ACC112 (cell line): Measurements from ENCODE around the gene MRPL34.

ENCODE experiments used
- H2AFZ ChIP-seq: fragments of 200-600 bp; sonication (generic); one replicate; pipeline ENCODE4 v1.6.0; 2017; ENCODE audit warnings: antibody characterized with exemption, low read length; ENCODE audit not compliant: unreplicated experiment
- H3K27ac ChIP-seq: fragments of 200-600 bp; sonication (generic); 2 replicates; pipeline ENCODE4 v1.5.1; 2014; ENCODE audit warnings: low read depth, mild to moderate bottlenecking, antibody characterized with exemption, low read length, moderate library complexity
- H3K27me3 ChIP-seq: fragments of 200-600 bp; sonication (generic); 2 replicates; pipeline ENCODE4 v1.6.1; 2014; ENCODE audit warnings: mild to moderate bottlenecking, antibody characterized with exemption, low read length, moderate library complexity, mixed read lengths; ENCODE audit not compliant: insufficient read depth
- H3K36me3 ChIP-seq: fragments of 200-600 bp; sonication (generic); 2 replicates; pipeline ENCODE4 v1.6.1; 2016; ENCODE audit warnings: mild to moderate bottlenecking, antibody characterized with exemption, low read length, moderate library complexity, mixed read lengths; ENCODE audit not compliant: insufficient read depth
- H3K4me1 ChIP-seq: fragments of 200-600 bp; sonication (generic); one replicate; pipeline ENCODE4 v1.6.1; 2016; ENCODE audit warnings: low read length, mixed read lengths; ENCODE audit not compliant: insufficient read depth, unreplicated experiment, control insufficient read depth
- H3K4me3 ChIP-seq: fragments of 200-600 bp; sonication (generic); 2 replicates; pipeline ENCODE4 v1.5.1; 2014; ENCODE audit warnings: mild to moderate bottlenecking, low read depth, low read length
- H3K79me2 ChIP-seq: fragments of 200-600 bp; sonication (generic); one replicate; pipeline ENCODE4 v1.6.0; 2016; ENCODE audit warnings: low read length; ENCODE audit not compliant: control insufficient read depth, unreplicated experiment, insufficient read depth

The MRPL34 gene

DNA sequence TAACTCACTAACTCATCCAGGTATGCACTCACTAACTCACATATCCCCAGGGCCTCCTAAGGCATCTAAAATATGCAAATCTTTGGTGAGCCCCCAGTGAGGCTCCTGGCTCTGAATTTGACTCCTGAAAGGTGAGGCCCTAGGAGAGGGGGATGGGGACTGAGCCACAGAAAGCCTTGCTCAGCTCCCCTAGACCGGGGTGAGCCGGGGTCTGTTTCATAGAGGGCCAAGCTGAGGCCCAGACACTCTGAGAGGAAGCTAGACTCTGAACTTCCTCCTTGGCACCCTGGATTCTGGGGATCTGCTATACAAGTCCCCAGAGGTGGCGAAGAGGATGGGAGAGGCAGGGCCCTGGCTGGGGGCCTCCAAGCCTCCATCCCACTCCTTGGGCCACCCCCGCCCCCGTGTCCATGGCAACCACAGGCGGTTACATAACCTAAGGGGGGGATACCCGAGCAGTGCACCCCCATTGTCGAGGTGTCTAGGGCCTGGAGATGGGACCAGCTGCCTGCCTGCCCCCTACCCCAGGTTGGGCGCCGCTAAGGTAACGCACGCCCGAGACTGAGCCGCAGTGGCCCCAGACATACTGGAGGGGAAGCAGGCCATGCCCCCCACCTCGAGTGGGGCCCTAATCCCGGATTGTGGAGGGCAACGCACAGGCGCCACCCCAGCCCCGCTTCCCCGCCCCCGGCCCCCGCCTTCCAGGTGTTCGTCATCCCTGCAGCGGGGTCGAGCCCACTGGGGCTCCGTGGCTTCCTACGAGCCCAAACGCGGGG lies 3.1 kb upstream of the MRPL34 start:
- Histone ChIP-seq H3K27ac (no peak overlapping the region), H3K4me3 (peak overlapping the region; percentile 89), H3K4me1 (peaks cover 20% of the 10 kb centered on the region), H3K27me3 (no peaks in the 10 kb centered on the region), H3K36me3 (no peaks in the 10 kb centered on the region), H3K79me2 (peaks cover under 1% of the 10 kb centered on the region), H2AFZ (no peak overlapping the region)

DNA sequence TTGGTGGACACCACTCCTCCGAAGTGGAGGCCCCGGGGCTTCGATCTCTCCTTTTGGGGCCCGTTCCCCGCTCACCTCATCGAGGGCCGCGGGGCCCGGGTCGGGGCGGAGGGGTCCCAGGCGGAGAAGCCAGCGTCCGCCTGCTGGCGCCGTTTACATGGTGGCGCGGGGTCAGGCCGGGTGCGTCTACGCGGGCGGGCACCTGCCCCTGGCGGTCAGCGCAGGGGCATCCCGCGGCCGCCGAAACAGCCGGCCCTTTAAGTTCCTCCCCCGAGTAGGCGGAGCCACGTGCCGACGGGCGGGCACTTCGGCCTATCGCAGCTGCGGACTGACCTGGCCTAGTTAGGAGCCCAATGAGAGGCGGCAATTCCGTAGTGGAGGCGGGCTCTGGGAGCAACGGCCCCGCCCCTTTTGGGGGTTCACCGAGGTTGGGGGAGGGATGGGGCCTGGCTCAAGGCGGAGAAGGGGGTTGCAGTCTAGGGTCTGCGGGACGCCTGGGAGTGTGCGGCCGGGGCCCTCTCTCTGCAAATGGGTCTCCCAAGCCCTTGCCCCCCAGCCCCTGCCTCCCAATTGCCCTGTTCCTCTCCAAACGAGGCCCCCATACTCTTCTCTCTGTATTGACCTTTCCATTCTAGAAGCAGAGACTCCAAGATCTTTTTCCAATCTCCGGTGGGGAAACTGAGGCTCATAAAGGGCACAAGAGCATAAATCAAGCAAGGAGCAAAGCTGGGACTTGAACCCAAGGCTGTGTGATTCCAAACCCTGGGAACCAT lies 2.3 kb upstream of the MRPL34 start, which contains the start of gene ABHD8:
ABHD8 (minus strand) TSS at position 259 of the 773 bp plus-strand sequence. CDS start 1,809 bp downstream, outside the sequence.
- no peak within 1 kb of the TSS for H3K27ac ChIP-seq
- peak within 1 kb of the TSS; percentile 89 for H3K4me3 ChIP-seq
- no peaks in the 10 kb centered on the region for H3K27me3 ChIP-seq
- H3K79me2 ChIP-seq: peaks cover 2% of the 10 kb centered on the region
- H3K4me1 ChIP-seq: peaks cover 20% of the 10 kb centered on the region
- peak within 1 kb of the TSS; percentile 42 for H2AFZ ChIP-seq
- no peaks in the 10 kb centered on the region for H3K36me3 ChIP-seq

GRCh38 chr19:17303940-17304267 lies 1.8 kb upstream of the MRPL34 start:
- Histone ChIP-seq H3K36me3 (no peaks in the 10 kb centered on the region), H3K4me3 (no peak overlapping the region), H2AFZ (peak overlapping the region; percentile 42), H3K79me2 (peaks cover 2% of the 10 kb centered on the region), H3K27ac (no peak overlapping the region), H3K27me3 (no peaks in the 10 kb centered on the region), H3K4me1 (peaks cover 20% of the 10 kb centered on the region)

DNA sequence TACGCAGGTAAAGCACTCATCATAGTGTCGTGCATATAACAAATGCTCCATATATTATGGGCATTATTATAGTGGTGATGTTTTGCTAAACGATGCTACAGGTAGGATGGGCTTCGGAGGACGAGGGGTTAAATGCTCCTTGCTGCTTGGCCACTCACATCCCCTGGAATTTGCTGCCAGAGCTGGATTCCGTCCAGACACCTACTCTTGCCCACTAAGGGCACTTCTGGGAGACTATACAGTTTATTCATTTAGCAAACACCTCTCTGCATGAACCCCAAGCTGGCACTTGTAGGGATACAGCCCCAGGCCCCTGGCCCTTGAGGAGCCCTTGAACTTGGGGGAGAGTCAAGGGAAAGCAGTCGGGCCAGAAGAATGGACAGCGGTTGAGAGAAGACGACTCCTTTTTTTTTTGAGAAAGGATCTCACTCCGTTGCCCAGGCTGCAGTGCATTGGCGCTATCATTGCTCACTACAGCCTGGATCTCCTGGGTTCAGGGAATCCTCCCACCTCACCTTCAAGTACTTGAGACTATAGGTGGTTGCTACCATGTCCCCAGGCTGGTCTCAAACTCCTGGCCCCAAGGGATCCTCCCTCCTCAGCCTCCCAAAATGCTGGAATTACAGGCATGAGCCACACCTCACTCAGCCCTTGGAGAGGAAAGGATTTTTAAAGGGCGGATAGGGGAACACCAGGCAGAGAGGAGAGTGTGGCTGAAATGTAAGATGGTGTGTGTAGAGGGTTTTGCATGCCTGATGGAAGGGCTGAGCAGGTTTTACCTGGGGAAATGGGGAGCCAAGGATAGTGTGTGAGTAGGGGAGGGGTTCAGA lies 1.1 kb upstream of the MRPL34 start:
- H3K36me3 ChIP-seq: no peaks in the 10 kb centered on the region
- H3K4me1 ChIP-seq: peaks cover 20% of the 10 kb centered on the region
- no peaks in the 10 kb centered on the region for H3K27me3 ChIP-seq
- no peak overlapping the region for H3K4me3 ChIP-seq
- H3K27ac ChIP-seq: no peak overlapping the region
- H3K79me2 ChIP-seq: peaks cover 3% of the 10 kb centered on the region
- H2AFZ ChIP-seq: no peak overlapping the region

GRCh38 chr19:17305216-17305516 lies 506 bp upstream of the MRPL34 start:
- H2AFZ ChIP-seq: no peak overlapping the region
- peaks cover 21% of the 10 kb centered on the region for H3K4me1 ChIP-seq
- peak overlapping the region; percentile 99; the same call in 1 of the 2 replicates for H3K4me3 ChIP-seq
- H3K27ac ChIP-seq: no peak overlapping the region
- no peaks in the 10 kb centered on the region for H3K27me3 ChIP-seq
- peaks cover 9% of the 10 kb centered on the region for H3K79me2 ChIP-seq
- H3K36me3 ChIP-seq: no peaks in the 10 kb centered on the region

GRCh38 chr19:17306285-17306714 lies 628 bp downstream of the MRPL34 start:
- H3K4me1 ChIP-seq: peaks cover 29% of the 10 kb centered on the region
- peaks cover 20% of the 10 kb centered on the region for H3K79me2 ChIP-seq
- H3K27me3 ChIP-seq: no peaks in the 10 kb centered on the region
- peak overlapping the region; percentile 72; the same call in 1 of the 2 replicates for H3K27ac ChIP-seq
- H2AFZ ChIP-seq: peak overlapping the region; percentile 95
- peak overlapping the region; percentile 99 for H3K4me3 ChIP-seq
- no peaks in the 10 kb centered on the region for H3K36me3 ChIP-seq

GRCh38 chr19:17307876-17308377 lies 2.3 kb downstream of the MRPL34 start:
- Histone ChIP-seq H2AFZ (no peak overlapping the region), H3K79me2 (peaks cover 34% of the 10 kb centered on the region), H3K4me3 (no peak overlapping the region), H3K4me1 (peaks cover 39% of the 10 kb centered on the region), H3K27me3 (no peaks in the 10 kb centered on the region), H3K27ac (no peak overlapping the region), H3K36me3 (no peaks in the 10 kb centered on the region)

DNA sequence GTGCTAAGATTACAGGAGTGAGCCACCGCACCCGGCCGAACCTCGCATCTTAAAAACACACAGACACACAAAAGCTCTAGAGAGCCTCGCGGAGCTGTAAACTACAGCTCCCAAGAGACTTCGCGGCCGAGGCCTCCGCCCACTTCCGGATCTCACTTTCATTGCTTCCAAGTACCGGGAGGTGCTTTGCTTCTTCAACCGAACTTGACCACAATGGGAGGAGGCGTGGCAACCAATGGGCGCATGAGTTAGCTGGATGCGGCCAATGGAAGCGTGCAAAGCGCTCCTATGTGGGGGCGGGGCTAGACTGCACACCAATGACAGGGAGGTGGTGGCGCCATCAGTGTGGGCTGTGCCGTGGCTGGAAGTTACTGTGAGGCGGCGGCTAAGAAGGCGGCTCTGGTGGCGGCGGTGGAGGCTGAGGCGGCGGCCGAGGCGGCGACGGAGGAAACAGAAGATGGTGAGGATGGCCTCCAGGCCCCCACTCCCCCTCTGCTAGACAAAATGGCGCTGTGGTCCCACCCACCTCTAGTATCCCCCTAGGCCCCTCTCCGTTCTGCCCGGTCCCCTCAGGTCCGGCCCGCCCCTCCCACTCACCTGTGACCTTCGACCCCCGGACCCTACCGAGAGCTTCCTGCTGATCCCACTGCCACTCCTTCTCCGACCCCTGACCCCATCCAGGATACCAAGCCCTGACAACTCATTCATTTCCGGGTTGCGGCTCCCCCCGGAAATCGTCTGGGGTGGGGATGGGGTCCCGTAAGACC lies 3.7 kb downstream of the MRPL34 start, which contains the start of gene DDA1:
DDA1 (plus strand) TSS at position 366 of the 767 bp plus-strand sequence; CDS start at position 458, 92 bp downstream.
- Histone ChIP-seq H3K4me3 (peak within 1 kb of the TSS; percentile 88), H2AFZ (no peak within 1 kb of the TSS), H3K27ac (peak within 1 kb of the TSS; percentile 52), H3K36me3 (no peaks in the 10 kb centered on the region), H3K27me3 (no peaks in the 10 kb centered on the region), H3K4me1 (peaks cover 34% of the 10 kb centered on the region), H3K79me2 (peaks cover 37% of the 10 kb centered on the region)

GRCh38 chr19:17309965-17310461 lies 4.3 kb downstream of the MRPL34 start:
- peak overlapping the region; percentile 88 for H3K4me3 ChIP-seq
- peak overlapping the region; percentile 52 for H3K27ac ChIP-seq
- no peak overlapping the region for H2AFZ ChIP-seq
- H3K36me3 ChIP-seq: no peaks in the 10 kb centered on the region
- H3K27me3 ChIP-seq: no peaks in the 10 kb centered on the region
- peaks cover 28% of the 10 kb centered on the region for H3K4me1 ChIP-seq
- peaks cover 37% of the 10 kb centered on the region for H3K79me2 ChIP-seq
